Neural progenitor cell (in vitro differentiated cells): ENCODE data around the gene GAGE12G.
"Not testable (repeated sequence)": the region's sequence is repeated elsewhere in the genome, so short reads cannot be mapped to it uniquely, and the experiment has no call there.

Experiments
- EZH2 ChIP-seq: fragments of 200-600 bp; sonication (generic); IDR thresholded peaks from 2 replicates; pipeline ENCODE4 v1.6.1; 2017; ENCODE audit warnings: antibody characterized with exemption, mild to moderate bottlenecking, moderate library complexity
- TF ChIP-seq, protein P1 (sequence below): fragments of 200-600 bp; sonication (generic); IDR thresholded peaks from 2 replicates; pipeline ENCODE4 v1.5.1; 2017; ENCODE audit warnings: antibody characterized with exemption, mild to moderate bottlenecking

DNA sequence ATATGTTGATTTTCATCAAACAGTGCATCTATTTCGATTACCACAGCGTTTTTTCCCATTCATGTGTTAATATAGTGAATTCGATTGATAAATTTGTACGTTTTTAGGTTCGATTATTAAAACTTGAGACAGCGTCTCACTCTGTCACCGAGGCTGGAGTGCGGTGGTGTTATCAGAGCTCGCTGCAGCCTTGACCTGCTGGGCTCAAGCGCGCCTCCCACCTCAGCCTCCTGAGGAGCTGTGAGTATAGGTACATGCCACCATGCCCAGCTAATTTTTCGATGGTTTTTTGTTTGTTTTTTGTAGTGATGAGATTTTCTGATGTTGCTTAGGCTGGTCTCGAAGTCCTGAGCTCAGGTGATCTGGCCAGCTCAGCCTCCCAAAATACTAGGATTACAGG, 1.0 kb upstream of the GAGE12G start:
- not testable (repeated sequence) for TF ChIP-seq EZH2
- TF ChIP-seq, protein P1, sequence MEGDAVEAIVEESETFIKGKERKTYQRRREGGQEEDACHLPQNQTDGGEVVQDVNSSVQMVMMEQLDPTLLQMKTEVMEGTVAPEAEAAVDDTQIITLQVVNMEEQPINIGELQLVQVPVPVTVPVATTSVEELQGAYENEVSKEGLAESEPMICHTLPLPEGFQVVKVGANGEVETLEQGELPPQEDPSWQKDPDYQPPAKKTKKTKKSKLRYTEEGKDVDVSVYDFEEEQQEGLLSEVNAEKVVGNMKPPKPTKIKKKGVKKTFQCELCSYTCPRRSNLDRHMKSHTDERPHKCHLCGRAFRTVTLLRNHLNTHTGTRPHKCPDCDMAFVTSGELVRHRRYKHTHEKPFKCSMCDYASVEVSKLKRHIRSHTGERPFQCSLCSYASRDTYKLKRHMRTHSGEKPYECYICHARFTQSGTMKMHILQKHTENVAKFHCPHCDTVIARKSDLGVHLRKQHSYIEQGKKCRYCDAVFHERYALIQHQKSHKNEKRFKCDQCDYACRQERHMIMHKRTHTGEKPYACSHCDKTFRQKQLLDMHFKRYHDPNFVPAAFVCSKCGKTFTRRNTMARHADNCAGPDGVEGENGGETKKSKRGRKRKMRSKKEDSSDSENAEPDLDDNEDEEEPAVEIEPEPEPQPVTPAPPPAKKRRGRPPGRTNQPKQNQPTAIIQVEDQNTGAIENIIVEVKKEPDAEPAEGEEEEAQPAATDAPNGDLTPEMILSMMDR = not testable (repeated sequence)
